GM12878 (cell line): ENCODE data around the gene GOLGA5. TPM values are rescaled to one million over a fixed set of nuclear protein-coding genes. Genes with fewer than 3 reads are reported as not detected.
A peak's percentile ranks its signal among the peaks of the same experiment; 100 is the strongest.

ENCODE experiments used
- ATAC-seq: fragments of 200-7000 bp; cut with Tn5 transposase; 3 replicates; pipeline ENCODE4 v1.9.1; 2020; ENCODE audit warnings: mild to moderate bottlenecking, moderate library complexity
- BruUV-seq: library from RNA; stranded (reverse); fragments of 400-500 nt; replicated peaks from 2 replicates; lab custom pipeline; 2021; lab: Mats Ljungman, UMichigan
- CTCF ChIA-PET: fragments of 300-600 bp; sonication (Branson Sonifier 250); formaldehyde crosslinking; extraction: SDS; loops from one replicate; lab custom pipeline; 2021; ENCODE audit warnings: inconsistent platforms; lab: Yijun Ruan, JAX
- POLR2A ChIA-PET: fragments of 350-600 bp; formaldehyde crosslinking; extraction: SDS; loops from one replicate; lab custom pipeline; 2021; ENCODE audit warnings: inconsistent platforms; lab: Charles Lee
- RAD21 ChIA-PET: fragments of 300-600 bp; sonication (Branson Sonifier 250); formaldehyde crosslinking; loops from one replicate; lab custom pipeline; 2023; ENCODE audit warnings: antibody characterized with exemption; ENCODE audit not compliant: unreplicated experiment; lab: Charles Lee
- SMC1A ChIA-PET: fragments of 300-600 bp; sonication (Branson Sonifier 250); formaldehyde crosslinking; loops from one replicate; lab custom pipeline; 2023; ENCODE audit not compliant: unreplicated experiment, uncharacterized antibody; lab: Charles Lee
- DNase-seq: peaks from one replicate; pipeline ENCODE4 v3.0.0-alpha.2; 2011; ENCODE audit warnings: low read depth, low spot score
- FAIRE-seq: peaks from 3 replicates; lab custom pipeline; 2011; peaks lifted over from hg19 to GRCh38; lab: Jason Lieb, UNC
- H2AFZ ChIP-seq: 2 replicates; pipeline ENCODE4 v1.6.0; 2011; ENCODE audit warnings: low read depth, low read length, control low read depth; ENCODE audit not compliant: control insufficient read depth
- H3K27ac ChIP-seq: 2 replicates; pipeline ENCODE4 v1.5.1; 2011; ENCODE audit warnings: control low read depth; ENCODE audit not compliant: control insufficient read depth, insufficient read depth
- H3K27me3 ChIP-seq, 2 experiments: replicated peaks in 1 of 2; 2 replicates each; pipeline versions ENCODE4 v1.6.0 to v1.6.1; 2011; ENCODE audit warnings: low read length in 1 of 2; ENCODE audit not compliant: control insufficient read depth in 2 of 2, insufficient read depth in 2 of 2
- H3K36me3 ChIP-seq, 2 experiments: 2 replicates each; pipeline ENCODE4 v1.5.1; 2011; ENCODE audit warnings: low read length in 1 of 2; ENCODE audit not compliant: control insufficient read depth in 2 of 2, insufficient read depth in 2 of 2
- H3K4me1 ChIP-seq: 2 replicates; pipeline ENCODE4 v1.6.1; 2011; ENCODE audit warnings: mild to moderate bottlenecking, low read length, moderate library complexity, mixed read lengths; ENCODE audit not compliant: control insufficient read depth, insufficient read depth
- H3K4me2 ChIP-seq: 2 replicates; pipeline ENCODE4 v1.6.0; 2011; ENCODE audit warnings: control low read depth; ENCODE audit not compliant: control insufficient read depth, insufficient read depth
- H3K4me3 ChIP-seq: fragments of 200-600 bp; sonication (generic); 2 replicates; pipeline ENCODE4 v1.5.1; 2016
- H3K79me2 ChIP-seq: 2 replicates; pipeline ENCODE4 v1.6.0; 2011; ENCODE audit warnings: low read length; ENCODE audit not compliant: control insufficient read depth, insufficient read depth
- H3K9ac ChIP-seq: 2 replicates; pipeline ENCODE4 v1.8.0; 2011; ENCODE audit warnings: low read length, control low read depth, mixed read lengths; ENCODE audit not compliant: control insufficient read depth, insufficient read depth
- H3K9me3 ChIP-seq: replicated peaks from 3 replicates; pipeline ENCODE4 v1.5.1; 2011; ENCODE audit warnings: mild to moderate bottlenecking, low read length; ENCODE audit not compliant: control insufficient read depth, insufficient read depth
- H4K20me1 ChIP-seq: 2 replicates; pipeline ENCODE4 v1.6.0; 2011; ENCODE audit not compliant: control insufficient read depth, insufficient read depth
- MLLT1 ChIP-seq: fragments of 450-650 bp; IDR thresholded peaks from 2 replicates; pipeline ENCODE4 v1.6.1; 2016; ENCODE audit warnings: mild to moderate bottlenecking
- ZZZ3 ChIP-seq: IDR thresholded peaks from 2 replicates; pipeline ENCODE4 v1.6.1; 2011; ENCODE audit warnings: low read depth; ENCODE audit not compliant: control insufficient read depth, insufficient read length
- WGBS: methylation state at CpG from one replicate; pipeline ENCODE4 v1.1.6; 2016; ENCODE audit warnings: low lambda C conversion rate; ENCODE audit not compliant: insufficient replicate concordance, insufficient coverage; ENCODE audit errors: missing lambda C conversion rate; 5-methylcytosine and 5-hydroxymethylcytosine counted together
- in situ Hi-C: fragments of 300-500 bp; cut with MboI; formaldehyde crosslinking; loops from 9 replicates; pipeline ENCODE4 v1.14.3; 2018; ENCODE audit warnings: mixed read lengths
- intact Hi-C: fragments of 100-400 bp; cut with micrococcal nuclease; formaldehyde crosslinking; loops from one replicate; pipeline ENCODE4 v1.14.2; 2022; ENCODE audit not compliant: unreplicated experiment
- polyA plus RNA-seq, 11 experiments: library from polyadenylated mRNA; depleted of rRNA in 4 of 11; unstranded in 6 of 11; stranded (reverse) in 5 of 11; fragments of >200 nt; fragmentation: Nextera tagmentation in 4 of 11; fragmentation: Illumina TruSeq in 1 of 11; extraction: Ambion mirVana in 4 of 11; extraction: Trizol in 1 of 11; gene quantifications; 1 replicate in 1 of 11; 2 replicates in 10 of 11; pipeline versions ENCODE4 v1.2.1 to v1.2.3, GENCODE V29; 2011 to 2016; ENCODE audit warnings: inconsistent platforms in 2 of 11, missing spikeins in 2 of 11, low read depth in 1 of 11
- total RNA-seq, 4 experiments: library from RNA; depleted of rRNA in 3 of 4; stranded (reverse); fragments of >200 nt in 3 of 4; fragmentation: Illumina TruSeq in 1 of 4; extraction: Trizol in 1 of 4; gene quantifications; 2 replicates each; pipeline versions ENCODE4 v1.2.1 to v1.2.3, GENCODE V29; 2013 to 2021

GOLGA5 gene
- total and polyA plus RNA-seq, 10 of the 15 experiments (the other 5 are each of a cell fraction or from before 2014, with no cell fraction given): 10.9 to 30.1 (median 19.7) TPM

DNA sequence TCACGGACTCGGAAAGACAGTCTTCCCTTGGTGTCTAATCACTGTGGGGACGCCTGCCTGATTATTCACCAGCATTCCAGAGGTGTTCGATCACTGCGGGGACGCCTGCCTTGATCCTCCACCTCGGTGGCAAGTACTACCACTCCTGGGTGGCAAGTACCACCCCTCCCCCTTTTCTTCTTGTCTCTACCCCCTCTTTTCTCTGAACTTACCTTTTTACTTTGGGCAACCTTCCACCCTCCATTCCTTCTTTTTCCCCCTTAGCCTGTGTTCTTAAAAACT lies 33.6 kb upstream of the GOLGA5 start:
- FAIRE-seq: no peak
- POLR2A ChIA-PET: interaction anchor here (1.6 kb wide), 1 partner anchor 8 kb away, joined by 4 read pairs; no protein-coding TSS in a partner anchor
- Histone ChIP-seq H3K9ac (no peak overlapping the region), H3K4me2 (peak overlapping the region; percentile 28), H2AFZ (no peak overlapping the region), H3K36me3 (no peaks in the 10 kb centered on the region), H3K27ac (no peak overlapping the region), H3K9me3 (peaks cover 9% of the 10 kb centered on the region), H3K79me2 (no peaks in the 10 kb centered on the region), H3K4me1 (peaks cover 27% of the 10 kb centered on the region), H3K27me3 (no peaks in the 10 kb centered on the region), H4K20me1 (no peaks in the 10 kb centered on the region), H3K4me3 (no peak overlapping the region)
- SMC1A ChIA-PET: interaction anchor here (0.6 to 2.0 kb wide), 2 partner anchors 10 to 13 kb away, joined by 3 to 12 read pairs; no protein-coding TSS in a partner anchor
- RAD21 ChIA-PET: interaction anchor here (1.4 kb wide), 1 partner anchor 10 kb away, joined by 8 read pairs; no protein-coding TSS in a partner anchor
- no TSS peak for BruUV-seq
- 87% methylated on average over 7 of the region's 7 CpGs for WGBS
- in situ Hi-C loops (loop anchor here (25.0 kb wide), 2 partner anchors 1202 to 1398 kb away; no protein-coding TSS in a partner anchor), intact Hi-C loops (no loop called here)
- CTCF ChIA-PET: no interaction called here
- TF ChIP-seq ZZZ3: no peak
- TF ChIP-seq MLLT1: peak; percentile 67
- DNase-seq: no peak
- no peak for ATAC-seq
